Epithelial cell of proximal tubule (primary cell): ENCODE measurements around the gene TAF4B. TPM values are rescaled to one million over a fixed set of nuclear protein-coding genes. Genes with fewer than 3 reads are reported as not detected.
"Not testable (repeated sequence)": the region's sequence is repeated elsewhere in the genome, so short reads cannot be mapped to it uniquely, and the experiment has no call there.

Experiments used
- DNase-seq: peaks from one replicate; pipeline ENCODE4 v3.0.0-alpha.2; 2011; ENCODE audit warnings: low read depth
- H3K4me3 ChIP-seq: 2 replicates; pipeline ENCODE4 v1.5.1; 2011; ENCODE audit warnings: low read depth, mild to moderate bottlenecking, low read length
- CTCF ChIP-seq: conservative IDR thresholded peaks from 2 replicates; pipeline ENCODE4 v1.5.1; 2012; ENCODE audit warnings: low read depth, mild to moderate bottlenecking, low read length
- total RNA-seq: library from RNA; depleted of rRNA; stranded (reverse); fragments of >200 nt; gene quantifications from 2 replicates; pipeline ENCODE4 v1.2.3, GENCODE V29; 2015

TAF4B gene
- total RNA-seq, 1 donor from 2014 or later = 5.7 TPM

- TF ChIP-seq CTCF = no peak
- no peak for DNase-seq
- no peak overlapping the region for H3K4me3 ChIP-seq
Observed at GRCh38 chr18:26196605-26197004, 29.6 kb upstream of the TAF4B start.

GRCh38 chr18:26202001-26202400 lies 24.2 kb upstream of the TAF4B start:
- not testable (repeated sequence) for H3K4me3 ChIP-seq, DNase-seq

GRCh38 chr18:26205318-26205717 lies 20.9 kb upstream of the TAF4B start:
- no peak overlapping the region for H3K4me3 ChIP-seq
- no peak for TF ChIP-seq CTCF
- DNase-seq = no peak

GRCh38 chr18:26206488-26206887 lies 19.8 kb upstream of the TAF4B start:
- no peak for TF ChIP-seq CTCF
- H3K4me3 ChIP-seq = no peak overlapping the region
- DNase-seq = no peak

GRCh38 chr18:26207937-26208336 lies 18.3 kb upstream of the TAF4B start:
- DNase-seq = no peak
- no peak overlapping the region for H3K4me3 ChIP-seq

GRCh38 chr18:26208977-26209376 lies 17.3 kb upstream of the TAF4B start:
- TF ChIP-seq CTCF = no peak
- no peak overlapping the region for H3K4me3 ChIP-seq
- no peak for DNase-seq

More at GRCh38 chr18:26207937-26208336, 18.3 kb upstream of the TAF4B start:
- TF ChIP-seq CTCF = no peak

DNA sequence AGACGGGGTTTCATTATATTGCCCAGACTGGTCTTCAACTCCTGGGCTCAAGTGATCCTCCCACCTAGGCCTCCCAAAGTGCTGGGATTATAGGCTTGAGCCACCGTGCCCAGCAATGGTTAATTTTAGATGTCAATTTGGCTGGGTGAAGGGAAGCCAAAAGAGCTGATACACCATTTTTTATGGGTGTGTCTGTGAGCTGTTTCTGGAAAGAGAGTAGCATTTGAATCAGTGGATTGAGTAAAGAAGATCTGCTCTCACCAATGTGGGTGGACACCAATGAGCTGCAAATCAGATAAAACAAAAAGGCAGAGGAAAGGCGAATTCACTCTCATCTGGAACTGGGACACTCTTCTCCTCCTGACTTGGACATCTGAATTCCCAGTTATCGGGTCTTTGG lies 16.1 kb upstream of the TAF4B start:
- no peak for DNase-seq
- H3K4me3 ChIP-seq = no peak overlapping the region
- no peak for TF ChIP-seq CTCF
